Urinary bladder (tissue), 4 donors: ENCODE data around the gene MKNK2. TPM values are rescaled to one million over a fixed set of nuclear protein-coding genes. Genes with fewer than 3 reads are reported as not detected.
A peak's percentile ranks its signal among the peaks of the same experiment; 100 is the strongest.
"Not testable (repeated sequence)": the region's sequence is repeated elsewhere in the genome, so short reads cannot be mapped to it uniquely, and the experiment has no call there.

Source experiments
- DNase-seq: peaks from one replicate; pipeline ENCODE4 v3.0.0-alpha.2; 2015; ENCODE audit errors: extremely low spot score
- H3K27ac ChIP-seq: one replicate; pipeline ENCODE4 v1.5.1; 2013; ENCODE audit warnings: low read depth, mild to moderate bottlenecking, moderate library complexity
- H3K36me3 ChIP-seq: one replicate; pipeline ENCODE4 v1.6.1; 2013; ENCODE audit warnings: mild to moderate bottlenecking, moderate library complexity; ENCODE audit not compliant: insufficient read depth
- H3K4me1 ChIP-seq: one replicate; pipeline ENCODE4 v1.6.1; 2013; ENCODE audit warnings: mild to moderate bottlenecking, moderate library complexity; ENCODE audit not compliant: insufficient read depth
- H3K4me3 ChIP-seq: one replicate; pipeline ENCODE4 v1.5.1; 2013; ENCODE audit warnings: low read depth, low read length
- WGBS: extraction: QIAGEN DNeasy Blood & Tissue Kit; methylation state at CpG from one replicate; pipeline ENCODE4 v1.1.7; 2013; 5-methylcytosine and 5-hydroxymethylcytosine counted together
- polyA plus RNA-seq: library from polyadenylated mRNA; stranded (reverse); fragments of 200-250 nt; gene quantifications from one replicate; pipeline ENCODE4 v1.2.3, GENCODE V29; 2013
- total RNA-seq: library from RNA; depleted of rRNA; stranded (reverse); fragments of >200 nt; gene quantifications from one replicate; pipeline ENCODE4 v1.2.3, GENCODE V29; 2014
- donor health status: healthy with polysubstance abuse.
- donor health status: healthy.

MKNK2 gene
- total RNA-seq (21.5 TPM), polyA plus RNA-seq (144 TPM)

GRCh38 chr19:2050991-2051772 is at the start of gene MKNK2:
MKNK2 (minus strand) TSS chr19:2051244; CDS start chr19:2050851, 393 bp downstream.
- no peaks in the 10 kb centered on the region for H3K4me1 ChIP-seq
- WGBS, result 2% methylated on average over 93 of the region's 93 CpGs

GRCh38 chr19:2100719-2101061 is 49.6 kb upstream of the MKNK2 start:
- WGBS, result 93% methylated on average over 11 of the region's 11 CpGs
- Histone ChIP-seq H3K36me3 (peaks cover 1% of the 10 kb centered on the region), H3K4me3 (no peak overlapping the region), H3K4me1 (no peaks in the 10 kb centered on the region), H3K27ac (no peak overlapping the region)
- DNase-seq, result no peak

More at GRCh38 chr19:2050991-2051772, at the start of gene MKNK2:
- Histone ChIP-seq H3K27ac (peak within 1 kb of the TSS; percentile 95), H3K36me3 (no peaks in the 10 kb centered on the region), H3K4me3 (peak within 1 kb of the TSS; percentile 96)
- peak; percentile 69 for DNase-seq

- 86% methylated on average over 39 of the region's 39 CpGs for WGBS
- no peak overlapping the region for H3K4me3 ChIP-seq
- H3K4me1 ChIP-seq, result no peaks in the 10 kb centered on the region
- no peak for DNase-seq
- H3K27ac ChIP-seq, result no peak overlapping the region
- H3K36me3 ChIP-seq, result no peaks in the 10 kb centered on the region
These were observed 49.1 kb upstream of the MKNK2 start for GRCh38 chr19:2099937-2100718.

- Histone ChIP-seq H3K36me3 (no peaks in the 10 kb centered on the region), H3K4me3 (no peak overlapping the region), H3K4me1 (no peaks in the 10 kb centered on the region), H3K27ac (no peak overlapping the region)
- DNase-seq, result no peak
- WGBS, result 69% methylated on average over 16 of the region's 16 CpGs
These were observed 48.0 kb upstream of the MKNK2 start for GRCh38 chr19:2099054-2099501.

GRCh38 chr19:2097886-2098327 is 46.9 kb upstream of the MKNK2 start:
- no peaks in the 10 kb centered on the region for H3K36me3 ChIP-seq
- DNase-seq, result no peak
- H3K27ac ChIP-seq, result no peak overlapping the region
- no peak overlapping the region for H3K4me3 ChIP-seq
- H3K4me1 ChIP-seq, result no peaks in the 10 kb centered on the region
- WGBS, result 79% methylated on average over 23 of the region's 23 CpGs

GRCh38 chr19:2097203-2097885 is 46.3 kb upstream of the MKNK2 start:
- no peak for DNase-seq
- WGBS, result 24% methylated on average over 30 of the region's 30 CpGs
- no peaks in the 10 kb centered on the region for H3K4me1 ChIP-seq

GRCh38 chr19:2096480-2097202 is 45.6 kb upstream of the MKNK2 start, which contains the start of gene IZUMO4:
IZUMO4 (plus strand) TSS chr19:2096915; CDS start chr19:2096946, 31 bp downstream.
- H3K27ac ChIP-seq, result peak within 1 kb of the TSS; percentile 88
- no peaks in the 10 kb centered on the region for H3K36me3 ChIP-seq
- no peaks in the 10 kb centered on the region for H3K4me1 ChIP-seq
- peak within 1 kb of the TSS; percentile 60 for H3K4me3 ChIP-seq
- under 1% methylated on average over 70 of the region's 70 CpGs for WGBS
- DNase-seq, result peak; percentile 87

More at GRCh38 chr19:2097203-2097885, 46.3 kb upstream of the MKNK2 start:
- H3K4me3 ChIP-seq, result peak overlapping the region; percentile 34
- no peak overlapping the region for H3K27ac ChIP-seq
- H3K36me3 ChIP-seq, result no peaks in the 10 kb centered on the region

- Histone ChIP-seq H3K4me1 (no peaks in the 10 kb centered on the region), H3K4me3 (peak within 1 kb of the TSS; percentile 60), H3K36me3 (no peaks in the 10 kb centered on the region), H3K27ac (peak within 1 kb of the TSS; percentile 88)
- WGBS, result under 1% methylated on average over 56 of the region's 56 CpGs
- peak; percentile 72 for DNase-seq
These were observed 45.0 kb upstream of the MKNK2 start, which contains the start of gene MOB3A for GRCh38 chr19:2096034-2096479. MOB3A (minus strand) TSS chr19:2096326; CDS start chr19:2078560, 17,766 bp downstream.

- H3K4me3 ChIP-seq, H3K36me3 ChIP-seq, H3K27ac ChIP-seq, H3K4me1 ChIP-seq, DNase-seq: not testable (repeated sequence)
- 94% methylated on average over 13 of the region's 13 CpGs for WGBS
These were observed 41.0 kb upstream of the MKNK2 start for GRCh38 chr19:2091926-2092525.

GRCh38 chr19:2089727-2090053 is 38.6 kb upstream of the MKNK2 start:
- H3K27ac ChIP-seq, result peak overlapping the region; percentile 28
- H3K4me3 ChIP-seq, result no peak overlapping the region
- H3K36me3 ChIP-seq, result no peaks in the 10 kb centered on the region
- H3K4me1 ChIP-seq, result no peaks in the 10 kb centered on the region
- no peak for DNase-seq
- WGBS, result 58% methylated on average over 2 of the region's 2 CpGs

- Histone ChIP-seq H3K27ac (peak overlapping the region; percentile 12), H3K4me3 (no peak overlapping the region), H3K36me3 (no peaks in the 10 kb centered on the region), H3K4me1 (no peaks in the 10 kb centered on the region)
- 67% methylated on average over 16 of the region's 16 CpGs for WGBS
- DNase-seq, result peak; percentile 59
These were observed 38.1 kb upstream of the MKNK2 start for GRCh38 chr19:2089001-2089711.

- 79% methylated on average over 14 of the region's 14 CpGs for WGBS
- no peak for DNase-seq
- Histone ChIP-seq H3K27ac (no peak overlapping the region), H3K36me3 (no peaks in the 10 kb centered on the region), H3K4me1 (no peaks in the 10 kb centered on the region), H3K4me3 (no peak overlapping the region)
These were observed 36.6 kb upstream of the MKNK2 start for GRCh38 chr19:2087621-2088100.
